ENCODE measurements around the gene OR52R1.

GRCh38 chr11:4782454-4782853 lies 21.7 kb downstream of the OR52R1 start:
- TF ChIP-seq, protein P1, sequence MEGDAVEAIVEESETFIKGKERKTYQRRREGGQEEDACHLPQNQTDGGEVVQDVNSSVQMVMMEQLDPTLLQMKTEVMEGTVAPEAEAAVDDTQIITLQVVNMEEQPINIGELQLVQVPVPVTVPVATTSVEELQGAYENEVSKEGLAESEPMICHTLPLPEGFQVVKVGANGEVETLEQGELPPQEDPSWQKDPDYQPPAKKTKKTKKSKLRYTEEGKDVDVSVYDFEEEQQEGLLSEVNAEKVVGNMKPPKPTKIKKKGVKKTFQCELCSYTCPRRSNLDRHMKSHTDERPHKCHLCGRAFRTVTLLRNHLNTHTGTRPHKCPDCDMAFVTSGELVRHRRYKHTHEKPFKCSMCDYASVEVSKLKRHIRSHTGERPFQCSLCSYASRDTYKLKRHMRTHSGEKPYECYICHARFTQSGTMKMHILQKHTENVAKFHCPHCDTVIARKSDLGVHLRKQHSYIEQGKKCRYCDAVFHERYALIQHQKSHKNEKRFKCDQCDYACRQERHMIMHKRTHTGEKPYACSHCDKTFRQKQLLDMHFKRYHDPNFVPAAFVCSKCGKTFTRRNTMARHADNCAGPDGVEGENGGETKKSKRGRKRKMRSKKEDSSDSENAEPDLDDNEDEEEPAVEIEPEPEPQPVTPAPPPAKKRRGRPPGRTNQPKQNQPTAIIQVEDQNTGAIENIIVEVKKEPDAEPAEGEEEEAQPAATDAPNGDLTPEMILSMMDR (IDR thresholded peaks at IDR 0.05; ENCODE audit: poor library complexity) = no peak
- no peak for TF ChIP-seq EZH2phosphoT487 (IDR thresholded peaks at IDR 0.05; ENCODE audit: low read depth, severe bottlenecking, unreplicated experiment)

Data from hepatocyte (in vitro differentiated cells).